HL-60/S4 (cell line): ENCODE data around the gene NEK7.
"Not testable (repeated sequence)": the region's sequence is repeated elsewhere in the genome, so short reads cannot be mapped to it uniquely, and the experiment has no call there.

Experiments used
- in situ Hi-C: fragments of 300-500 bp; cut with MboI; formaldehyde crosslinking; loops from 2 replicates; pipeline ENCODE4 v1.14.3; 2022; ENCODE audit warnings: low sequenced_read_pairs

NEK7 gene

DNA sequence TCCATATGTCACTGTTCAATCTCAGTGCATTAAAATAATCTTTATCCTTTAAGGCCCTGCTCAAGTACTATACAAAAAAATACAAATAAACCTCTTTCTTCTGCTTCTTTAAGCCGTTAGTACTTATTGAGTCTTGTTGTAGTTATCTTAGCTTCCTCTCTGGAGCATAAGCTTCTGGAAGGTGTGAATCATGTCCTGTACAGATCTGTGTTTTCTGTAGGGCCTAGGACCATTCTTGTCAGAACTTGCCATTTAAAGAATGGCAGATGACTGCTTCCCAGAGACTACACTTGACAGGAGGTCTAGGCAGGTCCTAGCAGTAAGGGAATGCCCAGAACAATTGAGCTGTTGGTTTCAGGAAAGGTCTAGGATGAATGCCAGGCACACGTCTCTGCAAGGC, 12.9 kb downstream of the NEK7 start:
- in situ Hi-C loops: no loop called here

DNA sequence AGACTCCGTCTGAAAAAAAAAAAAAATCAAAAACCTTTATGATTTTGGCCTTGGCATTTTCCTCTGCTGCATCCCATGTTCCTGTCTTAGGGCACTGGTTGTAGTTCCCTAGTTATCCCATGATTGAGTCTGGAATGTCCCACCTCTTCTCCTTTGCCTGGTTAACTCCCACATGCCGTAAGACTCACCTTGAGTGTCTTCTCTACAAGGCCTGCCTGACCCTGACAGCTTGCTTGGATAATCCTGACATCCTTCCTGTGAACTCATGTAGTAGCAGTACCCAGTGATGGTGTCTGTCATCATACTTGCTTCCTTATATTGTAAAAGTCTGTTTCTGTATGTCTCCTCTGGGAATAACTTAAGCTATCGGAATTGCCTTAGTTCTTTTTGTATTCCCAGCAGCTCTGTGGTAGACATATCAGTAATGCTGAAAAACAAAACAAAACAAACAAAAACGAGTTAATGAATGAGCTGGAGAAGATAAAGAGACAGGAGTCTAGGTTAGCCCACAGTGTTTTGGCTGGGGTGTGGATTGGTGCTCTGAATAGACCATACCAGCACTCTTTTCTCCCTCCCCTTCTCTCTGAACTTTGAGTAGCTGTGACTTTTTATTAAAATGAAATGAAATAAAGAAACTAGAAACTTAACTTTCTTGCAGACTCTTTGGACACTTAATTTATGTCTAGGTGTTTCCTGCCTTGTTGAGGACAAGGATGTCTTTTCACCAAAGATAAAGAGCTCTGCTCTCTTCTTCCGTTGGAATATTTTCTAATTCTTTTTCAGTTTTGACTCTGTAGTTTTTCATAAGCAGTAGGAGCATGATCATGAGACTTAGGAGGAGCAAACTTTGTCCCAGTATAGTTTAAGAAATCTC, 15.1 kb downstream of the NEK7 start:
- in situ Hi-C loops: no loop called here

DNA sequence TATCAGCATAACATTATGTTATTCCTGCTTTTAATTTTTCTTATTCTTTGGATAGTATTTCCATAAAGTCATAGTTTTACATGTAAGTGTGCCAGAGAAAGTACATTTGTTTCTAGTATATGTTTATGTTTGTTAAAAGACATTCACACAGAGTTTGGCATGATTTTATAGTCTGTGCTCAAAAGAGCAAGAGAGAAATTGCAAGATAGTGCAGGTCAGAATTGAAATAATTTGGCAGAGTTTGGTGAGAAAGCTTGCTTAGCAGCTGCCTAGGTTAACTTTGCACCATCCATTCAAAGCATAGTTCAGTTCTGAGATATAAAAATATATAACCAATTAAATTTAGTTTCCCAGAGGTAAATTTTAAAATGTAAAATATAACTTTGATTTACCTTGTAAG, 17.0 kb downstream of the NEK7 start:
- in situ Hi-C loops: no loop called here

DNA sequence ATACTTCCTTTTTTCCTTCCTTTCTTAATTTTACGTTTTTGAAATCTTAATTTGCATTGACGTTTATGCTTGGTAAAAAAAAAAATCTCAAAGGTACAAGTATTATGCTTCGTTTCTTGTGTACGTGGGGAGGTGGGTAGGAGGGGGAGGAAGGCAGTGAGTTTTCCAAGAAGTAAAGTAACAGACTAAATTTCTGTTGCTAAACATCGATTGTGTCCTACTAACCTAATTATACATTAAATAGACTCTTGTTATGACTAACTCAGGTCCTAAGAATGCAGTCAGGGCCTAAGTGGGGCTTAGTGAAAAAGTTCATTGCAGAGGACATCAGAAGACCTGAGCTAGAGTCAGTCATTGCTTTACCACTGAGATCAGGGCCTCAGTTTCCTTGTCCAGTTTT, 17.5 kb downstream of the NEK7 start:
- in situ Hi-C loops: no loop called here

DNA sequence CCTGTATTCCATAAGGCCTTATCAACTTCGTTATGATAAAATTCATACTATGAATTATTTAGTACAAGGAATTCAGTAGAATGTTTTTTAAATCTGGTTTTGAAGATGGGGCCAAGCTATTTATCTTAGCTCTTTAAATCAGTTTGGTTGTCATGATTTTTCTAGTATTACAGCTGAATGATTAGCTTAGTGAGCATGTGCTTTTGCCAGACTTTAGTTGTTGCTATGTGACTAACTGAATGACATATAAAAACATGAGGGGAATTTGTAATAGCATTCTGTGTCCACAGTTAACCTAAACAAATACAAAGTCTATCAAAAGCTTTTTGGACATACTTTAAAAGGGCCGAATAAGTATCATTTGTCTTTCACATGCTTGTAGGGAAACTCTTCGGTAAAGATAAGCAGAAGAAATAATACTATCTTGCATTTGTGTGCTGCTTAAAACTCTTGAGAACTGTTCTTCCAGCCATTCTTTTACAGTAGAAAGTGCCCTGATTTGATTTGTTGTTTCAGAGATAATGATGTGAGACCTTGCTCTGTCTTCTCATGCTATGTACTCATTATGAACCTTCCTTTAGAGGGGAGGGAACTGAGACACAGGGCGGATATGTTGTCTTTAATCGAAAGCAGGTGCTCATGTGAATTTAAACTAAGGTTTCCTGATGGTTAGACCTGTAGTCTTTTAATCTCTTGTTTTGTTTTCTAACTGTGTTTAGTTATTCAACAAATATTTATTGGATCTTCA, 18.8 kb downstream of the NEK7 start:
- in situ Hi-C loops: no loop called here

DNA sequence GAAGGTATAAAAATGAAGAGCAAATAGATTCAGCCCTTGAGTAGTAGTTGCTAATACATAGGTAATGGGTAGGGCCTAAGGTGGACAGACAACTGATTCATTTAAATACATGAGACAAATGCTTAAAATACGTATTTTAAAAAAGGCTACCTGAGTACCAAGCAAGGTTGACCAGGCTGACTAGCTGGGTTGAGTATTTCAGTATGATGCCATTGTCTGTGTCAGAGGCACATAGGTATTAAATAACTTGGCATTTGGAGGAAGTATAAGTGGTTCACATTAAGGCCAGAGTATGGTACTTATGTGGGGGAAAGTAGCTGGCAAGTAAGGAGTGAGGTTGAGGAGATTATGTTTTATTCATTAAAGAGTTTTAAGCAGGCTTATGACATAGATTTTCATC, 19.4 kb downstream of the NEK7 start:
- in situ Hi-C loops: no loop called here

DNA sequence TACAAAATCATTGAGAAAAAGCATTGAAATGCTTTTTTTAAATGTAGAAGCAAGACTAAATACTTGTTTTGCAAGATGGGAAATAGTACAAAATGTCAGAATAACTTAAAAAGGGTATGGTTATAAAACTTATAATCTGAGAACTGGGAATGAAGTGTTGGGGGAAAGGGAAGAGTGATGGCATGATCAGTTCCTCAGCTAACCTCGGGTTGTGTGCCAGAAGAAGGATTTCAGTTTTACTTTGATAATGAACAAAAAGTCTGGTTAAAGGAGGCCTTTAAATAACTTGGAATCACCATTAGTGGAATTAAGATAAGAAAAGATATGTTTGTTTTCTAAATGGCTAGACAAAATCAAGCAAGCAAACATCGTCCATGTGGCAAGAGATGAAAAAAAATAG, 20.7 kb downstream of the NEK7 start:
- in situ Hi-C loops: no loop called here

DNA sequence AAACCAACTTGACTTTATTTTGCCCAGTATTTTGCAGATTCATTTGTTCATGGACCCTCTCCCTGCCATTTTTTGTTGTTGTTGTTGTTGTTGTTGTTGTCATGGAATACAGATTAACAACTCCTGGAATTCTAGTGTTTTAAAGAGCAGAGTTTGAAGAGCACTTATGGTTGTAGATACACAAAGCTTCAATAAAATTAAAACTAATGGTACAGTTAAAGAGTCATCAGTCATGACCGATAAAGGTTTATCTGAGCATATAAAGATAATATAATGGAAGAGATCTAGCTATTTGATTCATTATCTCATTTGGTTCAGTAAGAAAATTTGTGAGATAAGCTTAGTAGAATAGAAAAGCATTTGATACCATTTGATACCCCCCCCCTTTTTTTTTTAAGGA, 21.8 kb downstream of the NEK7 start:
- in situ Hi-C loops: no loop called here

DNA sequence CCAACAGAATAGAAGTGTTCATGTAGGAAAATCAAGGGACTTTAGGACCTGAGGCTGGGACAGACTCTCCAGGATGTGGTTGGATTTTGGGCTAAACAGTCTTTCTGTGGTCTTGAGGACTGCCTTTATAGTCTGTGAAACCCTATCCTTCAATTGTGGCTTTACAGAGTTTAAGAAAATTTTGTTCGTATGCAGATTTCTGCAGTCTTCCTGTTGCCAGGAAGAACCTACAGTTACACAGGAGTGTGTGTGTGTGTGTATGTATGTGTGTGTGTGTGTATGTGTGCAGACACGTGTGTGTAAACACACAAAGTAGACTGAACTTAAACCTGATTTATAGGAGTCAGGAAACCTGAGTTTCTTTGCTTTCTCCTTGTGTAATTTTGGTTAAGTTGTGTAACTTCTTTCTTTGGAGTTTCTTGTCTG, 22.8 kb downstream of the NEK7 start:
- in situ Hi-C loops: no loop called here

DNA sequence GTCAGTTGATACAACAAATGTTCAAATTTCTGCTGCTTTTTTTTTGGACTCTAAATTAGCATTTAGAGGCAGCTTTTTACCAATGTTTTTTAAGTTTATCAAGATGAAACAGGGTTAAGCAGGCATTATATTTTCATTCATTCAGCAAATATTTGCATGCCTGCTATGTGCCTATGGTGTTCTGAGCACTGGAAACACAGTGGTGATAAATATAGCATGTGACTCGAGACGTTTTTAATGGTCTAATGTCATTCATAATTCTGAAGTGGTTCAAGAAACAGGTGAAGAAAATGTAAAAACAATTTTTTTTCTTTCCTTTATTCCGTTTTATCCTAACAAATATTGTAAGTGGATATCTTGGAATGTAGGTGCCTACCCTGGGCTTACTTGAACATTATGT, 26.8 kb downstream of the NEK7 start:
- in situ Hi-C loops: no loop called here

DNA sequence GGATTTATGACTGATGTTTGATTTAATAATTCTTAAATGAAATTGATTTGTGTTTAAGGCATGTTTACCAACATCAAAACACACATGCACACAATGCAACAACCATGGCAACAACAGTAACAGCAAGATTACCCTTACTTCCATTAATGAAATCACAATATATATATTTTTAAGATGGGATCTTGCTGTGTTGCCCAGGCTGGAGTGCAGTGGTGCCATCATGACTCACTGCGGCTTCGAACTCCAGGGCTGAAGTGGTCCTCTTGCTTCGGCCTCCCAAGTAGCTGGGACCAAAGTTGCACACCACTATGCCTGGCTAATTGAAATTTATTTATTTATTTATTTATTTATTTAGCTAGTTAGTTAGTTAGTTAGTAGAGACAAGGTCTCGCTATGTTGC, 27.7 kb downstream of the NEK7 start:
- in situ Hi-C loops: no loop called here

DNA sequence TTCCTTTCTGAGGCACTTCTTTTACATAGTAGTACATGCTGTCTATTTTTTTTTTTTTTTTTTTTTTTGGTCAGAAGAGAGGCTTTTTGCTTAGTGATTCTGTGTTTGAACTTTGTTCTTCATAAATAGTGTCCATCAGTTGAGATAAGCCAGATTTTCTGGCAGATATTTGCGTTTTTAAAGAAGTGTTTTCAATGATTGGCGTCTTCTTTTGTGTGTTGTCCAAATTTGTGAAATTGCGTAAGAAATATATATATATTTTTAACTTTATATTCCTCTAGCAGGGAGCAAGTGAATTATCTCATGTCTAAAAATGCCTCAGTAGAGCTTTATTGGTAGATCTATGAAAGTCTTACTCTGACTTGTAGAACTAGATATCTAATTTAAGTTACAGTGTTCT, 28.3 kb downstream of the NEK7 start:
- in situ Hi-C loops: no loop called here

DNA sequence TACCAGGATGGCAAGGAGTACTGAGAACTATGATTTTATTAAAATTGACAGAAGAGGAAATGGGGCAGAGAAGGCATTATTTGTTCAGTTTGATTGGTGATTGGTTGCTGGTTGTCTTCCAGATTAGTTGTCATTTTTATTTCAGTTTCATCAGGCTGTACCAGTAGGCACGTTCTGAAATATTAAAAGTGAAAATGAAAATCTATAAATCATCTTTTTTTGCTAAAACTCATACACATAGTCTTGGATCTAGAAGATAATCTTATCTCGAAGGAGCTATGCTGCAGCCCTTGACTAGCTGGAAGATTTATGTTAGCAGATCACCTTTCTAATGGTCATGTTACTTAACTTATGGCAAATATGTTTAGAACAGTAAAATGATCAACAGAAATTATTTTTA, 29.0 kb downstream of the NEK7 start:
- in situ Hi-C loops: no loop called here

DNA sequence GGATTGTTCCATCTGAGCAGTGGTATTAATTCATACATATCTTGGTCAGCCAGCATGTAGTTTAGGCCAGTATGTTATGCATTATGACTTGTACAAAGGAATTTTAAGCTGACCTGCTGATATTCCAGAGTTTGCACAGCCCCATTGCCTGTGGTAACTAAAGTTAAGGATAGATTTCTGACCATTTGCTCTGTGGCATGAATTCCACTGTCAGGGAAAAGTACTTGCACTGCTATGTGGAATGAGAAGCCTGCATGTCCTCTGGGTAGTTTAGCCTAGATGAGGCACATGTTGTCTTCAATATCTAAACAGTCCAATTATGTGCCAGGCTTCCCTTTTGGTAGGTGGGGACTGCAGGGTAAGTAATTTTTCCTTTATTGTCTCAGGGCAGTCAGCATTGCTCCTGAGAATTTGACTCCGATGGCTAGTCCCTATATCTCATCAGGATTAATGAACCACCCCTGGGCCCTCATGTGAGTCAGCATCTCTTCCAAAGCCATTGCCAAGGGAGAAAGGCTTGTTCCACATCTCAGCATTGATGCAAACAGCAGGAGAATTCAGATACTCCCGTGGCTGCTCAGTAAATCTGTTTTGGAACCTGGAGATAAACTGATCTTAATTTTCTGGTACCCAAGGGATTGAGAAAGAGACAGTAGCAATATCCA, 30.2 kb downstream of the NEK7 start:
- in situ Hi-C loops: no loop called here

DNA sequence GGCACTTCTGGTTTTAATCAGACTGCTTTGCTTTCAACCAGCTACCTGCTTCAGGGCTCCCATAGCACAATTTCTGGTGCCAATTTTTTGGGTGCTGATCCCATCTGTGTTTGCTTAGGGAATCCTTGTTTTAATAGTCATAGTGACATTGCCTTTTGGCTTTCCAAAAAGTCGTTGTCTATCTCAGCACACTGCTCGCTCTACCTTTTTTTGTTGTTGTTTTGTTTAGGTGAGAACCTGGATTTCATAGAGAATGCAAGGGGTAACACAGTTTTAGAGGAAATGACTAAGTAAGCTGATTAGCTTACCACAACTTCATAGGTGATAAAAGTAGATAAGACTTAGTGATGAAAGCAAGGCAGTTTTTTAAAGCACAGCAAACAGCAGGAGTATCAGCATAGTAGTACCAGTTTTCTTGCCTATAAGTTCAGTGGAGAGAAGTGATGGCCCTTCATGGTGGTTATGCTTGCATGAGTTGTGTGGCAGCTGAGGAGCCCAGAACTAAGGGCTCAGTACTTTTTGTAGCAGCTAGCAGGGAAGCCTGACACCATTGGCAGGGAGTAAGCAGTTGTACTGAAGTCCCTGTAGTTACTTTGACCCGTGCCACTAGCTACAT, 31.3 kb downstream of the NEK7 start:
- in situ Hi-C loops: no loop called here

DNA sequence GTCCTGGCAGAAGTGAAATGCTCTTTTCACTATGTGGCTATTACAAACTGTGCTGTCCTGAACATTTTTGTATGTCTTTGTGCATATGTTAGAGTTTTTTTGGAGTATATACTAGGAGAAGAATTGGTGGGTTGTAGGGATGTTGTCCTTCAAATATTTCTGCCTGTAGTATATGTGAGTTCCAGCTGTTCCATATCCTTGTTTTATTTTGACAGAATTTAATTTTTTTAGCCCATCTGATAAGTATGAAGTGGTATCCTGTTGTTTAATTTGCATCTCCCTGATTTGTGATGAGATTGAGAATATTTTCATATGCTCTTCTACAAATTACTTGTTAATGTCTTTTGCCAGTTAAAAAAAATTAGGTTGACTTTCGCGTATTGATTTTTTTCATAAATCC, 34.3 kb downstream of the NEK7 start:
- in situ Hi-C loops: no loop called here

DNA sequence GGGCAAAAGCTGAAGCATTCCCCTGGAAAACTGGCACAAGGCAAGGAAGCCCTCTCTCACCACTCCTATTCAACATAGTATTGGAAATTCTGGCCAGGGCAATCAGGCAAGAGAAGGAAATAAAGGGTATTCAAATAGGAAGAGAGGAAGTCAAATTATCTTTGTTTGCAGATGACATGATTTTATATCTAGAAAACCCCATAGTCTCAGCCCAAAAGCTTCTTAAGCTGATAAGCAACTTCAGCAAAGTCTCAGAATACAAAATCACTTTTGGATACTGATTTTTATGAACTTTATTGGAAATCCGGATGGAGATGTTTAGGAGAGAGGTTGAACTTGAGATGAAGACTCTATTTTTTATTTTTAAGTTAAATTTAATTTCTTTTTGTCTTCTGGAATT, 37.1 kb downstream of the NEK7 start:
- in situ Hi-C loops: not testable (repeated sequence)

DNA sequence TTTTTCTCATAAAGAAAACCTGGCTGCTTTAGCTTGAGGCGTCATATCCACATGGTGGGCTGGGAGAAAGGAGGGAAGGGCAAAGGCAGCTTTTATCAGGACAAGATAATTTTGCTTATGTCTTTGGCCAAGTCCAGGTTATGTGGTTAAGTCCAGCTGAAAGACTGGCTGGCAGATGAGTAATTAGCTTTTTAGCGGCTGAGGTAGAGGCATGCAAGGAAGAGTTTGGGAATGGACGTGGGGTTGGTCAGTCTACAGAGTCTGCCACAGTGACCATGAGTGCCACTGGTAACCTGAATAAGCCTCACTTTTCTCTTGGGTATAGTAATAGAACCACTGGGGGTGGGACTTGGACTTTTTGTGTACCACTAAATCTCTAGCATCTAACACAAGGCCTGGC, 39.8 kb downstream of the NEK7 start:
- in situ Hi-C loops: no loop called here

DNA sequence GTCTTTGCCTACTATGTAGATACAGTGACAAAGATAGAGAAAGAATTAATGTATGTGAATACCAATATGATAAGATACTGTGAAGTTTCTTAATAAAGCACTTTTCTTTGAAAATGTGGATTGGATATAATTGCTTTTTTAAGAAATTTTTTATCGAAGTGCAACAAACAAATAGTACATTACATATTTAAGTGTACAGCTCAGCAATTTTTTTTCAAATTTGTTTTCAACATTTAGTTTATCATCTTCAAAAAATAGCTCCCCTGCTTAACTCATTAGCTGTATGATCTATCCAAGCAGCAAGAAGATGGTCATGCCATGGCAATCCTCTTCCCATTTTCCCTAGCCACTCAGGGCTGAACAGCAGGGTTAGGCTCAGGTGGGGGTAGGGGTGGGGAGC, 40.5 kb downstream of the NEK7 start:
- in situ Hi-C loops: no loop called here

DNA sequence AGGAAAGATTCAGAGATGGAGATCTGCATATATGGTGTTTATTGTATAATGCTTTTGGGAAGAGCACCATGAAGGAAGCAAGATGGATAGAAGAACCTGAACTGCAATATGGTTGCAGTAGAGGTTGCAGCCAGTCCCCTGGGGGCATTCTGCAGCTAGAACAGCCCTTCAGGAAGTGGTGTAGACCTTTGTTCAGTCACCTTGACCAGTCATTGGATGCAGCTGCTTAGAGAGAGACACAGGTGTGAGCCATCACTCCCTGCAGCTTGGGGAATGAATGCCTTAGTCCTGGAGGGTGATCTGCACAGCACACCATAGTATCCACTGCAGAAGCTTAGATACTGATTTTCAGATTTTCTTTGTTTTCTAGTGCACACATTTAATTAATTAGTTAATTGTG, 42.3 kb downstream of the NEK7 start:
- in situ Hi-C loops: no loop called here

DNA sequence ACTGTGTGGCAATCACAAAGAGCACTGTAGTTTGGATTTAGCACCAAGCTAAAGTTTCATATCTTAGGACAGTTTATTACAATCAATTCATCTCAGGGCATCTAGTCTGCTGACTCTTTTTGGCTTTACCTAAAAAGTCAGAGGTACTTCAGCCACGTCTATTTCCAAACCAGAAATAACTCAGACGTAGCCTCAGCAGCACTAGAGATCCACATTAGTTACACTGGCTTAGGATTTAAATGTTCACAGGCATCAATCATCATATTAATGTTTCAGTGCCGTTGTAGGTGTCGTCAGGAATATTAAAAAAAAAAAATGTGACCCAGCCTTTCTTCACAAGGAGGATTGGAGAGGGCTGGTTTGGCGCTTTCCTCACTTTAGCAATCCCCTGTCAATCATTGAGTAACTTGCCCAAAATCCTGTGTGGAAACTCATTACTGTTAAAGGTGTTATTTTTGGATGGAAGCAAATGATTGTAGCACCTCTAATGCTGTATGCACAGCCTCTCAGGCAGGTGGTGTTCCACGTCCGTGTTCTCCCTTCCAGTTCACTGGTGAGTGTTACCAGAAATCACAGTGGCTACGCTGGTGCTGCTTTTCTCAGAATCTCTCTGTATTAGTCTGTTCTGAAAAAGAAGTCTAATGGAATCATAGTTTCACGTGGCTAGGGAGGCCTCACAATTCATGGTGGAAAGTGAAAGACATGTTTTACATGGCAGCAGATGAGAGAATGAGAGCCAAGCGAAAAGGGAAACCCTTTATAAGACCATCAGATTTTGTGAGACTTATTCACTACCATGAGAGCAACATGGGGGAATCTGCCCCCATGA, 45.4 kb downstream of the NEK7 start:
- in situ Hi-C loops: no loop called here
